Measurements from ENCODE around the gene KLHL9. TPM values are rescaled to one million over a fixed set of nuclear protein-coding genes. Genes with fewer than 3 reads are reported as not detected.
"Not testable (repeated sequence)": the region's sequence is repeated elsewhere in the genome, so short reads cannot be mapped to it uniquely, and the experiment has no call there.

KLHL9 gene
- total RNA-seq, 2 donors from 2014 or later = 10.2 to 15.3 TPM

DNA sequence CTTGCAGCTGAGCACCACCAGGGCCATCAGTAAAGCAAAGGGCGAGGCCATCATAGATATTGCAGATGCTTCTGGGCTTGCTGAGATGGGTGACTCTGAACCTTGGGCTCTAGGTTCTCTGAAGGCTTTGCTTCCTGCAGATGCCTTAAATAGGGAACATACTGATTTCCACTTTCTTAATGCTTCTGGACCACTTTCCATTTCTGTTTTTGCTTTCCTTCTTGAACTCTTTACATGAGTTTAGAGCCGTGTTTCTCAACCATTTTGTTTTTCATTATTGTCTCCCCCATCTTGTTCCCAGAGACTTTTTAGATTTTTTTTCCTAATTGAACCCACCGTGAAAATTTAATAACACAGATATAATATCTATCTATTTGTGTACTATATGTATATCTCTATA is 32.8 kb upstream of the KLHL9 start, which contains the start of gene IFNA13:
TSS of gene IFNA13 (minus strand) at position 101 of the 400 bp plus-strand sequence. CDS start at position 54, 47 bp downstream.
- H3K4me3 ChIP-seq = no peak within 1 kb of the TSS
- H3K4me1 ChIP-seq = no peaks in the 10 kb centered on the region
- WGBS, 2 donors = 72 to 85% methylated on average over 3 of the region's 3 CpGs
- DNase-seq = no peak
- H3K36me3 ChIP-seq (replicated peaks in 1 of 2; ENCODE audit: insufficient read depth in 1 of 2, low read depth in 2 of 2) = no peaks in the 10 kb centered on the region
- H3K9me3 ChIP-seq = no peaks in the 10 kb centered on the region
- TF ChIP-seq POLR2A (IDR thresholded peaks at IDR 0.05) = no peak
- TF ChIP-seq, protein P1, sequence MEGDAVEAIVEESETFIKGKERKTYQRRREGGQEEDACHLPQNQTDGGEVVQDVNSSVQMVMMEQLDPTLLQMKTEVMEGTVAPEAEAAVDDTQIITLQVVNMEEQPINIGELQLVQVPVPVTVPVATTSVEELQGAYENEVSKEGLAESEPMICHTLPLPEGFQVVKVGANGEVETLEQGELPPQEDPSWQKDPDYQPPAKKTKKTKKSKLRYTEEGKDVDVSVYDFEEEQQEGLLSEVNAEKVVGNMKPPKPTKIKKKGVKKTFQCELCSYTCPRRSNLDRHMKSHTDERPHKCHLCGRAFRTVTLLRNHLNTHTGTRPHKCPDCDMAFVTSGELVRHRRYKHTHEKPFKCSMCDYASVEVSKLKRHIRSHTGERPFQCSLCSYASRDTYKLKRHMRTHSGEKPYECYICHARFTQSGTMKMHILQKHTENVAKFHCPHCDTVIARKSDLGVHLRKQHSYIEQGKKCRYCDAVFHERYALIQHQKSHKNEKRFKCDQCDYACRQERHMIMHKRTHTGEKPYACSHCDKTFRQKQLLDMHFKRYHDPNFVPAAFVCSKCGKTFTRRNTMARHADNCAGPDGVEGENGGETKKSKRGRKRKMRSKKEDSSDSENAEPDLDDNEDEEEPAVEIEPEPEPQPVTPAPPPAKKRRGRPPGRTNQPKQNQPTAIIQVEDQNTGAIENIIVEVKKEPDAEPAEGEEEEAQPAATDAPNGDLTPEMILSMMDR (IDR thresholded peaks at IDR 0.05) = no peak
- no peak within 1 kb of the TSS for H3K27ac ChIP-seq
- intact Hi-C loops (cut with DNase I) = no loop called here
- H3K27me3 ChIP-seq = no peaks in the 10 kb centered on the region
- ATAC-seq = no peak

DNA sequence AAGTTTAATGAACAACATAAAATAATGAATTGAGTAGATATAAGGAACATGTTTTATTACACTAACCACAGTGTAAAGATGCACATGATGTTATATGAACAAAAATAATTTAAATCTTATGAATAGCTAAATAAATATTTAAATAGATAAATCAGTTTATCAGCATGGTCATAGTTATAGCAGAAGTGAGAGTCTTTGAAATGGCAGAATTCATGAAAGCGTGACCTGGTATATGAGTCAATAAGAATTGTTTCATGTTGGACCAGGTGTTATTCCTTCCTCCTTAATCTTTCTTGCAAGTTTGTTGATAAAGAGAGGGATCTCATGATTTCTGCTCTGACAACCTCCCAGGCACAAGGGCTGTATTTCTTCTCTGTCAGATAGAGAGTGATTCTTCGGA is 32.0 kb upstream of the KLHL9 start:
- ATAC-seq; H3K27ac ChIP-seq; H3K36me3 ChIP-seq (replicated peaks in 1 of 2; ENCODE audit: insufficient read depth in 1 of 2, low read depth in 2 of 2); H3K9me3 ChIP-seq; DNase-seq; intact Hi-C loops (cut with DNase I); H3K27me3 ChIP-seq; H3K4me1 ChIP-seq; H3K4me3 ChIP-seq: not testable (repeated sequence)
- WGBS, 2 donors = 84 to 90% methylated on average over 1 of the region's 2 CpGs

DNA sequence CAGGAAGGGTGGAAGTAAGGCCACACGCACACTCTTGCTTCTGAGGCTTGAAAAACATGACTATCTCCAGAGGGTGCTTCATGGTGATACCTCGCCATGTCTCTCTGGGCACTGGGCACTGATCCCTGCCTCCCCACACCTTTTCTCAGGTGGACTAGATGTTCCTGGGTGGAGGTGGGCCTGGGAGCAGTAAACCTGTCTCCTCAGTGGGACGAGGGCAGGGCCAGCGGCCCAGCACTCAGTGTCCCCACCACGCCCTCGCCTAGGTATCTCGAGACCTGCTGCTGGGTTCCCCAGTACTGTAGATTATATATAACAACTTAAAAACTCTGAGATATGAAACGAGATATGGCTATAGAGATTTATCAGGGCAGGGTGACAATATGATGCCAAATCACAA is 27.1 kb upstream of the KLHL9 start:
- ATAC-seq = no peak
- TF ChIP-seq, protein P1 (IDR thresholded peaks at IDR 0.05) = no peak
- no peak for TF ChIP-seq POLR2A (IDR thresholded peaks at IDR 0.05)
- 75 to 80% methylated on average over 8 of the region's 8 CpGs for WGBS, 2 donors
- Histone ChIP-seq H3K9me3 (no peaks in the 10 kb centered on the region), H3K4me3 (no peak overlapping the region), H3K27me3 (no peaks in the 10 kb centered on the region), H3K36me3 (replicated peaks in 1 of 2; ENCODE audit: insufficient read depth in 1 of 2, low read depth in 2 of 2) (no peaks in the 10 kb centered on the region), H3K27ac (no peak overlapping the region), H3K4me1 (no peaks in the 10 kb centered on the region)
- intact Hi-C loops (cut with DNase I) = no loop called here
- DNase-seq = no peak

DNA sequence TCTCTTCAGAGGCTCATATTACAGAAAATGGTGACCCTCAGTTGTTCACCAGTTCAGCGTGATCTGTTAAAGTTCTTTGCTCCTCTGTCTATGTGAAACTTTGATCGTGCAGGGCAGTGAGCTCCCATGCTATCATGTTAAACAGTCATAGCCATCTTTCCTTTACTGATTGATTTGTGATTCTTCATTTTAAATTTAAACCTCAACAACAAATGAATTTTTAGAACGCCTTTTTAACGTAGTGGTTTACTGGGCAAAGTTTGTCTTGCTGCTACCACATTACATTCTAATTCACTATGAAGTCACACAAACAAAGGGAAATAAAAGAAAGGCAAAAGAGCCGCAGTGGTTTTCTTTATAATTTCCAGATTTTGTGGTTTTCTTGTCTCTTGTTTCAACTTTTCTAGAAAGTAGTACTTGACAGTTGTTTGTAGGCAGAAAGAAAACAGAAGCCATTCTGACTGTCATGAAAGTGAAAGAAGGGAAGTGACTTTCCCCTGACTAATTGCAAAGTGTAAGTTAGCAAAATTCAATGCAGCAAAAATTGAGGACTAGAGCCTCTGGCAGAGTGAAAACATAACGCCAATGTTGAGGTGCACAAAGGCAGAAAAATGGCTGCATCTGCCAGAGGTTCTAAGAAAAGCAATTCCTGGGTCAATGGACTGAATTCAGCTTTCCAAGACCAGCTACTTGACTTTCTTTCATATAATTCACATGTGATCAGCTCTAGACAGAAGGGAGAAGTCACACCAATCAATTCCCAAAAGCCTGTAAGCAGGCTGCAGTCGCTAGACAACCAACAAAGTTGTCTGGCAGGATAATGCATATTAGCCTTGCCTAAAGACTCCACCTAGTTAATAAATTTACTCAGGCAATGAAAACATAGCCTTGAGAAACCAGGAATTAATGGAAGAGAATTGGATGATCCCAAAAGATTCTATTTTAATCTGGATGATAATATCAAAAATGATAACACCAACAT is 22.6 kb upstream of the KLHL9 start:
- Histone ChIP-seq H3K4me3 (no peak overlapping the region), H3K36me3 (replicated peaks in 1 of 2; ENCODE audit: insufficient read depth in 1 of 2, low read depth in 2 of 2) (no peaks in the 10 kb centered on the region), H3K27me3 (no peaks in the 10 kb centered on the region), H3K4me1 (no peaks in the 10 kb centered on the region), H3K9me3 (no peaks in the 10 kb centered on the region), H3K27ac (no peak overlapping the region)
- ATAC-seq = no peak
- intact Hi-C loops (cut with DNase I) = no loop called here
- TF ChIP-seq POLR2A (IDR thresholded peaks at IDR 0.05) = no peak
- TF ChIP-seq, protein P1 (IDR thresholded peaks at IDR 0.05) = no peak
- DNase-seq = no peak
- 54 to 55% methylated on average over 7 of the region's 7 CpGs for WGBS, 2 donors

DNA sequence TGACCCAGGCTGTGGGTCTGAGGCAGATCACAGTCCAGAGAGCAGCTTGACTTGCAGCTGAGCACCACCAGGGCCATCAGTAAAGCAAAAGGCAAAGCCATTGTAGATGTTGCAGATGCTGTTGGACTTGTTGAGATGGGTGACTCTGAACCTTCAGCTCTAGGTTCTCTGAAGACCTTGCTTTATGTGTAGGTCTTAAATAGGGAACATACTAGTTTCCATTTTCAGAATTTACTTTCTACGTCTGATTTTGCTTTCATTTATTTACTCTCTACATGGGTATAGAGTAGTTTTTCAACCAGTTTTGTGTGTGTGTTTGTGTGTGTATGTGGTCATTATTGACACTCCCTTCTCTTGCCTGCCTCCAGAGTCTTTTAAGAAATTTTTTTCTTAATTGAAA is 15.6 kb upstream of the KLHL9 start, which contains the start of gene IFNA6:
TSS of gene IFNA6 (minus strand) at position 101 of the 400 bp plus-strand sequence. CDS start at position 101, 0 bp downstream.
- no peak within 1 kb of the TSS for H3K27ac ChIP-seq
- H3K9me3 ChIP-seq = no peaks in the 10 kb centered on the region
- no peaks in the 10 kb centered on the region for H3K36me3 ChIP-seq (replicated peaks in 1 of 2; ENCODE audit: insufficient read depth in 1 of 2, low read depth in 2 of 2)
- no peak within 1 kb of the TSS for H3K4me3 ChIP-seq
- no peak for ATAC-seq
- WGBS, 2 donors = 46 to 61% methylated on average over 1 of the region's 1 CpG
- H3K27me3 ChIP-seq = peaks cover 0 to 4% of the 10 kb centered on the region in 2 donors
- no peaks in the 10 kb centered on the region for H3K4me1 ChIP-seq
- intact Hi-C loops (cut with DNase I) = no loop called here
- TF ChIP-seq, protein P1 (IDR thresholded peaks at IDR 0.05) = no peak
- no peak for DNase-seq
